Femur (tissue), 1 donor: ENCODE measurements around the gene SLC37A4.
"Not testable (repeated sequence)": the region's sequence is repeated elsewhere in the genome, so short reads cannot be mapped to it uniquely, and the experiment has no call there.

Experiments
- DNase-seq: peaks from one replicate; pipeline ENCODE4 v3.0.0-alpha.2; 2017

SLC37A4 gene

GRCh38 chr11:119016216-119017009 lies 14.3 kb downstream of the SLC37A4 start:
- DNase-seq, result no peak

- no peak for DNase-seq
Observed at GRCh38 chr11:119015054-119015611, 15.5 kb downstream of the SLC37A4 start.

DNA sequence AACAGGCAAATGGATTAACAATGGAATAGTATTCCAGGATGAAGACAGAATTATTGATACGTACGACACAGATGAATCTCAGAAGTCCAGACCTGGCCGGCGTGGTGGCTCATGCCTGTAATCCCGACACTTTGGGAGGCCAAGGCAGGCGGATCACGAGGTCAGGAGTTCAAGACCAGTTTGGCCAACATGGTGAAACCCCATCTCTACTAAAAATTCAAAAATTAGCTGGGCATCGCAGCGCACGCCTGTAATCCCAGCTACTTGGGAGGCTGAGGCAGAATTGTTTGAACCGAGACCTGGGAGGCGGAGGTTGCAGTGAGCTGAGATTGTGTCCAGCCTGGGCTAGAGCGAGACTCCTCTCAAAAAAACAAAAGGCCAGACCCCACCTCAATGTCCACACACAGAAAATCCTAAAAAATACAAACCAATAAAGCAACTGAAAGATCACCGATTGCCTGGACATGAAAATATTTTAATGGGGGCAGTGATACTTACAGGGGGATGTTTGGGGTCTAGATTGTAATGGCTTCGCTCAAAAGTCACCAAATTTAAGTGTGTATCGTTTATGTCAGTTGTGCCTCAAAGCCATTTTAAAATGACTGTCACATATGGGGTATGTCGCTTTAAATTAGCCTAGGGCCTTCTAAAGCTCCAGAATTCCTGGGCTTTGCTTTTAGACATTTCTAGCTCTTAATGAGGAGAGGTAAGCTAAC lies 16.3 kb downstream of the SLC37A4 start:
- no peak for DNase-seq

DNA sequence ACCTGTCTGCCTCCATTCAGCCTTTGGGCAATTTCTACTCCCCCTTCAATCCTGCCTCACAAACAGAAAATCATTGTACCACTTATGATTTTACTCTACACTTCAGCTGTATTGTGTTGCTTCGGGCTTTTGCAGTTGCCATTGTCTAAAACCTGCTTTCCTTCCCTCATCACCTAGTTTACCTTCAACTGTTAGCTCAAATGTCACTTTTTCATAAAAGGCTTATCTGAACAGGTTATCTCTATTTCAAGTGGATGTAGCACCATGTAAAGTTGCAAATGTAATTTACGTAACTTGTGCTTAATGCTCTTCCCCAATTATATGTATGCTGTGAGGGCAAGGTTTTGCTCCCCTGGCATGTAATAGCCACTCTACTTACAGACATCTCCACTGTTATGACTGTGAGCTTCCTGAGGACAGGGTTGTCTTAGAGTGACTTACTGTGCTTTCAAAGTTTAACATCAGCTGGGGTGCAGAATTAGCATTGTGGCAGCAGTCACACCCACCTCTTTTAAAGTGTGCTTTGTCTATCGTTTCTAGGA lies 18.0 kb downstream of the SLC37A4 start:
- DNase-seq, result no peak

DNA sequence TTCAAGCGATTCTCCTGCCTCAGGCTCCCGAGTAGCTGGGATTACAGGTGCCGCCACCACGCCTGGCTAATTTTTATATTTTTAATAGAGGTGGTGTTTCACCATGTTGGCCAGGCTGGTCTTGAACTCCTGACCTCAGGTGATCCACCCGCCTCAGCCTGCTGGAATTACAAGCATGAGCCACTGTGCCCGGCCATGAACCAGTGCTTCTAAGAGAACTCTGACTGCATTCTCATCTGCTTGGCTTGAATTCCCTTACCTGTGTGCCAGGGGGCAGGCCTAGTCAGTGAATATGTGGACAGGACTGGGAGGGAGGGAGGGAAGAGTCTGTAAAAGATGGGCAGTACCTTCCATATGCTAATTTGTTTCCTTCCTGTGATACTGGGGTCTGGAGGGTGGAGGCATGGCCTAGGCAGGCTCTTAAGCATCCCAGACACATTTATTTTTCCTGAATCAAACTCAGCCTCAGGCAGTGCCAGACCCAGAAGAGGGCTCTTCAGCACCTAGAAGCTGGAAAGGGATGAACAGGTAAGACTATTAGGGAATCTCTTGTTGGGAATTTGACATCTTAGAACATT lies 19.1 kb downstream of the SLC37A4 start:
- DNase-seq, result no peak

- DNase-seq, result no peak
Observed at GRCh38 chr11:119006656-119007055, 24.0 kb downstream of the SLC37A4 start.

DNA sequence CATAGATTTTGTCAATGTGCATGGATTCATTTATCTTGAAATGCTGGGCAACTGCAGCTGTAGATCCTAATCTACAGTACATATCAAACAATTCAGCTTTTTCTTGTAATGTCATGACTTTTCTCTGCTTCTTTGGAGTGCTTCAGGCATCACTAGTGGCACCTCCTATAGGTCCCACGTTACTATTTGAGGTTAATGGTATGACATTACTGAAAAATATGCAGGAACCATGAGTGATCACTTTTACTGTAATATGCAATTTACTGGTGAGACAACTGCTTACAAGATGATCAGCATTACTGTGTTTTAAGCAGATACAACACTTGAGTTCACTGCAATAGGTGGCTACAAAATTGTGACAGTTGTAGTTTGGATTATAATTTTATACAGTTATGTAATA lies 29.8 kb downstream of the SLC37A4 start:
- DNase-seq, result no peak

- DNase-seq, result no peak
Observed at GRCh38 chr11:118998822-118999221, 31.9 kb downstream of the SLC37A4 start.

DNA sequence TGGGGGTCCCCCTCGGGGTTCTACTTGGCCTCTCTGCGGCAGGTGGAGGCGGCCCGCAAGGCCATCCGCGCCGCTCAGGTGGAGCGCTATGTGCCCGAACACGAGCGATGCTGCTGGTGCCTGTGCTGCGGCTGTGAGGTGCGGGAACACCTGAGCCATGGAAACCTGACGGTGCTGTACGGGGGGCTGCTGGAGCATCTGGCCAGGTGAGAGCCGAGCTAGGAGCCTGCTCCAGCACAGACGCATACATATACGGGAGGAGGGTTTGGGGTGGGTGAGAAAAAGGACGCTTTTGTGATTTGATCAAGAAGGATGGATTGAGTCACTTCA lies 32.3 kb downstream of the SLC37A4 start:
- DNase-seq, result no peak

- peak; percentile 95 for DNase-seq
Observed at GRCh38 chr11:118997627-118998387, 32.9 kb downstream of the SLC37A4 start, which contains the start of gene CENATAC. CENATAC (plus strand) TSS chr11:118998138; CDS start chr11:118998198, 60 bp downstream.

- peak; percentile 24 for DNase-seq
Observed at GRCh38 chr11:118996926-118997626, 33.6 kb downstream of the SLC37A4 start.

DNA sequence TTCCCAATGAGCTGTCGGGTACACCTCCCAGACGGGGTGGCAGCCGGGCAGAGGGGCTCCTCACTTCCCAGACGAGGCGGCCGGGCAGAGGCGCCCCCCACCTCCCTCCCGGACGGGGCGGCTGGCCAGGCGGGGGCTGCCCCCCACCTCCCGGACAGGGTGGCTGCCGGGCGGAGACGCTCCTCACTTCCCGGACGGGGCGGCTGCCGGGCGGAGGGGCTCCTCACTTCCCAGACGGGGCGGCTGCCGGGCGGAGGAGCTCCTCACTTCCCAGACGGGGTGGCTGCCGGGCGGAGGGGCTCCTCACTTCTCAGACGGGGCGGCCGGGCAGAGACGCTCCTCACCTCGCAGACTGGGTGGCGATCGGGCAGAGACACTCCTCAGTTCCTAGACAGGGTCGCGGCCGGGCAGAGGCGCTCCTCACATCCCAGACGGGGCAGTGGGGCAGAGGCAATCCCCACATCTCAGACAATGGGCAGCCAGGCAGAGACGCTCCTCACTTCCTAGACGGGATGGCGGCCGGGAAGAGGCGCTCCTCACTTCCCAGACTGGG lies 39.1 kb downstream of the SLC37A4 start:
- not testable (repeated sequence) for DNase-seq

GRCh38 chr11:118988280-118988679 lies 42.4 kb downstream of the SLC37A4 start:
- DNase-seq, result no peak

DNA sequence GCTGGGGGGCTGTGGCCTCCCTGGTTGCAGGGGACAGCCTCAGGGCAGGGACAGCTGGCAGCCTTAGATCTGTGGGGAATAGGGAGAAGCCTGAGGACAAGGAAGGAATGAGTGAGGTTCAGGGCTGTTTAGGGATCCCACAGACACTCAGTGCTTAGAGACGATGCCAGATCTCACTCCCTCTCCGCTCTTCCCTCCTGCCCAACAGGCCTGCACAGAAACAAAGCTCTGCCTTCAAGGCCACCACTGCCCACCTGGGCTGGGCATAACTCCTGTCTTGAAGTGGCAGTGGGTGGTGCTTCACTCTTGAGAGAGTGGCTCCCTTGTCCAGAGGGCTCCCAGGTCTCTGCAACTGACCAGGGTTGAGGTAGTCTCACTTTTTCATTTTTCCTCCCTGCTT lies 45.9 kb downstream of the SLC37A4 start:
- no peak for DNase-seq

DNA sequence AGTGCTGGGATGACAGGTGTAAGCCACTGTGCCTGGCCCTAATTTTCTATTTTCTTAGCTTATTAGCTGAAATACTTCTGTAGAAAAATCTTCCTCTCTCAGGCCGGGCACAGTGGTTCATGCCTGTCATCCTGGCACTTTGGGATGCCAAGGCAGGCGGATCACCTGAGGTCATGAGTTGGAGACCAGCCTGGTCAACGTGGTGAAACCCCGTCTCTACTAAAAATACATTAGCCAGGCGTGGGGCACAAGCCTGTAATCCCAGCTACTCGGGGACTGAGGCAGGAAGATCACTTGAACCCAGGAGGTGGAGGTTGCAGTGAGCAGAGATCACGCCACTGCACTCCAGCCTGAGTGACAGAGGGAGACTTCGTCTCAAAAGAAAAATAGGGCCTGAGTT lies 46.3 kb downstream of the SLC37A4 start:
- not testable (repeated sequence) for DNase-seq

DNA sequence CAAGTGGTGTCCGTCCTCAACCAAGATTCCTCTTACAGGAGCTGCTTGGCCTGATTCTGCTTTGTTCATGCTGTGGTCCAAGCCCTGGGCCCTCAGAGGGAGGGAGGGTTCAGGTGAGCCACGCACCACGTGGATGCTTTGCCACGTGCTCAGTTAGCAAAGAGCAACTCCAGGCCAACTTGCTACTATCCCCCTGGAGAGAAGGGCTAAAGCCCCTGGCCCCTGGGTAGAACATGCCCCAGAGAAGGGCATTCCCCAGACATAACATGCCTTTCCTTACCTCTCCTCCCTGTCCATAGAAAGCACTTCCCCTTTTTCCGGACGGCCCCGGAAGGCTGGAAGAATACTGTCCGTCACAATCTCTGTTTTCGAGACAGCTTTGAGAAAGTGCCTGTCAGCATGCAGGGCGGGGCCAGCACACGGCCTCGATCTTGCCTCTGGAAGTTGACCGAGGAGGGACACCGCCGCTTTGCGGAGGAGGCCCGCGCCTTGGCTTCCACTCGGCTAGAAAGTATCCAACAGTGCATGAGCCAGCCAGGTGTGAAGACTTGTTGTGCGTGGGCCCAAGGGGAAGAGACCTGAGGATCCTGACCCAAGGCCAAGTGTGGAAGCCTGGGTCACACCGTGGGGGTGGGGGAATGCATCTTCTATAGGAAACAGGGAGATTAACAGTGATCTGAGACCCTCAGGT lies 50.3 kb downstream of the SLC37A4 start:
- peak; percentile 60 for DNase-seq

DNA sequence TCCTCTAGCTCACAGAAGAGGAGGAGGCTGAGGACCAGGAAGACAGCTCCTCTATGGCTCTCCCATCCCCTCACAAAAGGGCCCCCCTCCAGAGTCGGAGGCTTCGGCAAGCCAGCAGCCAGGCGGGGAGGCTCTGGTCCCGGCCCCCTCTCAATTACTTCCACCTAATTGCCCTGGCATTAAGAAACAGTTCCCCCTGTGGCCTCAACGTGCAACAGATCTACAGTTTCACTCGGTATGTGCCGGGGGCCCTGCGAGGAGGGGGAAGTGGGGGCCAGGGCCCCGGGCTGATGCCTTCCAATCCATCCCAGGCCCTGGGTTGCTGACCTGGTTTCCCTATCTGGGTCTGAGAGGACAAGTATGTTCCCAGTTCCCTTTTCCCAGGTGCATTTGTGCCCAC lies 51.2 kb downstream of the SLC37A4 start:
- no peak for DNase-seq

DNA sequence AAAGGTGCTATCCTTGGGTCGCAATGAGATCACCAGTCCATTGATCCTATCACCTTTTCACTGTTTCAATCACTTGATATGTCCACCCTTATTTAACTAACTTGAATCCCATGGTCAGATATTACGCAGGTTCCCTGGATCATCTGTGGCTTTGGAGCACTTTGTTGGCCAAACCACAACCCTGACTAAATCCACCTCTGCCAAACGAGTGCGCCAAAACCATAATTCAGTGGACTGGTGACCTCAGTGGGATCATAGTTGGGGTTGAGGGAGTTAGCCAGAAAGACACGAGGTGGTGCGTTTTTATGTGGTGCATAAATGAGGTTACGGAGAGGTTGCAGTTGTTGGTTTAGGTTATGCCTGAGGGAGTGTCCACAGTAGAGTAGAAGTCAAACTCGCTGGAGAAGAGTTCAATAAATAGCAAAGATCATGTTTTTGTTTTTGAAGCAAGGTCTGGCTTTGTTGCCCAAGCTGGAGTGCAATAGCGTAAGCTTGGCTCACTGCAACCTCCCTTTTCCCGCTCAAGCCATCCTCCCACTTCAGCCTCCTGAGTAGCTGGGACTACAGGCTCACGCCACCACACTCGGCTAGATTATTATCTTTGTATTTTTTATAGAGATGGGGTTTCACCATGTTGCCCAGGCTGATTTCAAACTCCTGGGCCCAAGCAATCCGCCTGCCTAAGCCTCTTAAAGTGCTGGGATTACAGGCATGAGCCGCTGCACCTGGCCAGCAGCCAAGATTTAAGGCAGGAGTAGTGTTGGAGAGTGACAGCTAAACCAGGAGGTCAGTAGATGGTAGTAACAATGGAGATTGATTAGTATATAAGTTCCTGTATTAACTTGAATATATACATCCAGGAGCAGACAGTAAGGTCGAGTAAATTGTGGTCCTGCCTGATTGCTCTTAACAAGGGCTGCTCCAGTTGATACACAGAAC lies 54.6 kb downstream of the SLC37A4 start:
- DNase-seq, result no peak
